GM21528 (cell line): ENCODE data around the gene ZNF606.

ENCODE experiments used
- ATAC-seq: cut with Tn5 transposase; IDR thresholded peaks from one replicate; pipeline ENCODE4 v1.9.1; 2021; ENCODE audit warnings: mild to moderate bottlenecking, moderate library complexity; ENCODE audit not compliant: unreplicated experiment, low FRiP score

ZNF606 gene

GRCh38 chr19:58002384-58003173 lies at the start of gene ZNF606:
Gene ZNF606 (minus strand): TSS chr19:58002820. CDS start chr19:58001319, 1,501 bp downstream.
- peak; percentile 92 for ATAC-seq

DNA sequence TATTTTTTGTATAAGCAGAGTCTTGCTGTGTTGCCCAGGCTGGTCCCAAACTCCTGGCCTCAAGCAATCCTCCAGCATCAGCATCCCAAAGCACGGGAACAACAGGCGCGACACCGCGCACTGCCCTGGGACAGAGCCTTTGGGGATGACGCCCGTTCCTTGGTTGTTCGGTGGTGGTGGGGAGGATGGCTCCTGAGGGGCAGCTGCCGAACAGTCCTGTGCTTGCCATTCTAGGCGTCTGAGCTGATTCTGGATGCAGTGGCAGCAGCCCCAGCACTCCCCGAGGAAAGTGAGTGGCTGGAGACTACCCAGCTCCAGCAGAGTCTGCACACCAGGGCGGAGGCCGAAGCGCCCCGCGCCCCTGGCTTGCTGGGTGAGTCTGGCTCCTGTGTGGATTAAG lies 49.6 kb upstream of the ZNF606 start:
- no peak for ATAC-seq

DNA sequence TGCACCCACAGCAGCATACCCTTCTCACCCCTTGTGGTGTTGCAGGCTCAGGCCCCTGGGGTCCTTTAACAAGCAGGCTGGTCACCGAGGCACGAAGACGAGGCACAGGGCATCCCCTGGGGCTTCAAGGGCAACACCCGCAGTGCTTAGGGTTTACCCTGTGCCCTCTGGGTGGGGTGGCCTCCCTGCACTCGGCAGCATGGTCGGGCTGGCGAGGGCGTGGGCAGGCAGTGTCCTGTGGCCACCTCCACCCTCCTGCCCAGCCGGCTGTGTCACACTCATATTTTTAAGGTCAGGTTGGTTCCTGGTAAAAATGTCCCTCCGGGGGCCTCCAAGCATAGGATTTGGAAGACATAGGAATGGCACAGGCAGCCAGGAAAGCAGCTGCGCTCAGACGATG lies 45.1 kb upstream of the ZNF606 start:
- no peak for ATAC-seq

DNA sequence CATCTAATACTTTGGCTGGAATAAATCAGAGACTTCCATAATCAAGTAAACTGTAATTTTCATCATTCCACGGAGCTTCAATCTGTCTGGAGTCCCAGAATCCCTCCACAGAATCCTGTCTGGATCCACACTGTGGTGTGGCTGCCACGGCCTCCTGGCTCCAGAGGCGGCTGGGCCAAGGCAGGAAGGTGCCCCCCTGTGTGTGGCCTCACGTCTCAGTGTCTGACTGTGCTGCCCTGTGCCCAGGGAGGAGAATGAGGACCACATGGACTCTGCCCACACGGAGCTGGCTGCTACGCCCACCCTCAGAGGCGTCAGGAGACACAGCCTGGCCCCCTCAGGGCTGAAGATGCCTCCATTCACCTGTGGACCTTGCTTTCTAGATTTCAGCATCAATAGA lies 44.2 kb upstream of the ZNF606 start:
- no peak for ATAC-seq

GRCh38 chr19:58045411-58046050 lies 42.9 kb upstream of the ZNF606 start:
- ATAC-seq: no peak

DNA sequence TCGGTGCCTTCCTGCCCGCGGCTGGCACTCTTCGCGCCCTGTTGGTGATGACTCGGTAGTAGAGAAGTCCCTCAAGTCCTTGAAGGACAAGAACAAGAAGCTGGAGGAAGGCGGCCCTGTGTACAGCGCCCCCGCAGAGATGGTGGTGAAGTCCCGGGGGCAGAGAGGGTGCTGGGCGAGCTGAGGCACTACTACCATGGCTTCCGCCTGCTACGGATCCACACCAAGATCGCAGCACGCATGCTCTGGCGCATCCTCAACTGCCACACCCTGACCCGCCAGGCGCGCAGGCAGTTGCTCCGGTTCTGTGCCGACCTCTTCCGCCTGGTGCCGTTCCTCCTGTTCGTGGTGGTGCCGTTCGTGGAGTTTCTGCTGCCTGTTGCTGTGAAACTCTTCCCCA lies 42.3 kb upstream of the ZNF606 start:
- ATAC-seq: no peak

DNA sequence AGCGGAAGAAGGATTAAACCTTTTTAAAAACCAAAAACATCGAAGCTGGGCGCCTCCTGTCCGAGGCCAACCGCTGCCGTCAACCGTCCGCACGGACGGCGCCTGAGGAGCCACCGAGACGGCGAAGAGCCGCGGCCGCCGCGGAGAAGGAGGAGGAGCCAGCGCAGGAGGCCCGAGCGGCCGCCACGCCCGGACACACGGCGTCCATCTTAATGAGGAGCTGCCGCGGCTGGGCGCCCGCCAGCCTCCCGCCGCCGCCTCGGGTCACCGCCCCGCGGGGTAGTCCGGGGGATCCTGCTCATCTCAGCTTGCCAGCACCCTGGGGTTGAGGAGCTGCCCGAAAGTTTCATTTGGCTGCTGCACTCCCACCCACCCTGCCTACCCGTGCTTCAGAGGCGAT lies 41.8 kb upstream of the ZNF606 start:
- no peak for ATAC-seq

DNA sequence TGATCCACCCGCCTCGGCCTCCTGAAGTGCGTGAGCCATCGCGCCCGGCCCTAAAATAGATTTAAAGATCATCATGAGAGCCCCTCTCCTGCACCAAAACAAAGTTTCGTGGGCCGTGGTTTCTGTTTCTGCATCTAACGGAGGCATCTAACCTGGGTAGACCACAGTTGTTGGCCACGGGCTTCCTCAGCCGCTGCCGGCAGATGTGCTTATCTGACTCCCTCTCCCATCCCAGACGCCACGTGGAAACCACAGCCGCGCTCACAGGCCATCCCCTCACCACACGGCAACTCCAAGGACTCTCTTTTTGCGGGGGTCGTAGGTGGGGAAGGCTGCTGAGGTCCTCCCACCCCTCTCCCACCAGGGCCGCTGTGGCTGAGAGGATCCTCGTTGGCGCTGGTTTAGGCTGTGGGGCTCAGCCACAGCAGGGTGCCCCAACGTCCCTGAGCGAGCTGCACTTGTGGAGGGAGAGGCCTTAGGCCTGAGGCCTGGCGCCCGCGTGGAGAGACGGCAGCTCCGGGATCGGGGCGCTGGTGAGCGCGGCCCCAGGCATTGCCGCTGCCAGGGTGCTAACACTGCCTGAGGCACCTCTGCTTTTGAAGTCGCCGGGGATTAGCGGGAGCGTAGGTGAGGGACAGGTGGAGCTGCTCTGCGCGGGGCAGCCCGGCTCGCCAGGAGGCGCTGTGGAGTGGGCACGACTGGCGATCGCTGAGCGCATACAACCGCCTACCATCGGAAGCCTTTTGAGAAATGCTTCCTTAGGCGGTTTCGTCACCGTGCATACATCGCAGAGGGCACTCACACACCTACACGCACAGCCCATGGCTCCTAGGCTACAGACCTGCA lies 40.1 kb upstream of the ZNF606 start:
- ATAC-seq: no peak

DNA sequence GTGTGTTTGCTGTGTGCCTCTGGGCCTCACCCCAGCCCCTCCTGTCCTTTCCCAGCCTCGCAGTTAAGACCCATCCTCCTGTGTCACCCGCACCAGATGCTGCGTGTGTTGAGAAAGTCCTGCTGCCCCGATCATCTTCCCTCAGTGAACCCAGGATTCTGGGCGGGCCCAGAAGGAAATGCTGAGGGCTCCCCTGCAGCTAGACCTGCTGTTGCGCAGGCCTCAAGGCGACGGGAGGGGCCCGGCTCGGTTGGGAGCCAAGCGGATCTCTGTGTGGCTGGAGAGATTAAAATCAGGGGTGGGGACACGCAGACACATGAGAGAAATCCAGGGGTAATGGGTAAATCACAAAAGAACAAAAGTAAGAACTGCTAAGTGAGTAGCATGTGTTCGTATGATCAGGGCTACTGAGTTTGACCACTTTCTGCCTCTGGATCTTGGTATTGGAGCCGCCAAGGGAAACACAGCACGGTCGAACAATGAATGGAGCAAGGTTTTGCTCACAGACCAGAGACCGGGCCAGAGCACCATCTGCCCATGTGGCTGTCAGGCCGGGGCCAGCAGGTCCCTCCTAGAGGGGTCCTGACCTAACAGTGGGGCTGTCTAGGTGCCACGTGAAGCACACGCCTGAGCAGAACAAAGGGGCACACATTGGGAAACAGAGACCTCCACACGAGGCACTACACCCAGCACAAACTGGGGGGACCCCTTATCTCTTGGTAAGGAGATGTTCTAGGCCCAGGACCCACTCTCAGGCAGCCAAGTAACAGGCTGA lies 38.3 kb upstream of the ZNF606 start:
- no peak for ATAC-seq

- no peak for ATAC-seq
These were observed 36.1 kb upstream of the ZNF606 start for GRCh38 chr19:58038688-58039204.

DNA sequence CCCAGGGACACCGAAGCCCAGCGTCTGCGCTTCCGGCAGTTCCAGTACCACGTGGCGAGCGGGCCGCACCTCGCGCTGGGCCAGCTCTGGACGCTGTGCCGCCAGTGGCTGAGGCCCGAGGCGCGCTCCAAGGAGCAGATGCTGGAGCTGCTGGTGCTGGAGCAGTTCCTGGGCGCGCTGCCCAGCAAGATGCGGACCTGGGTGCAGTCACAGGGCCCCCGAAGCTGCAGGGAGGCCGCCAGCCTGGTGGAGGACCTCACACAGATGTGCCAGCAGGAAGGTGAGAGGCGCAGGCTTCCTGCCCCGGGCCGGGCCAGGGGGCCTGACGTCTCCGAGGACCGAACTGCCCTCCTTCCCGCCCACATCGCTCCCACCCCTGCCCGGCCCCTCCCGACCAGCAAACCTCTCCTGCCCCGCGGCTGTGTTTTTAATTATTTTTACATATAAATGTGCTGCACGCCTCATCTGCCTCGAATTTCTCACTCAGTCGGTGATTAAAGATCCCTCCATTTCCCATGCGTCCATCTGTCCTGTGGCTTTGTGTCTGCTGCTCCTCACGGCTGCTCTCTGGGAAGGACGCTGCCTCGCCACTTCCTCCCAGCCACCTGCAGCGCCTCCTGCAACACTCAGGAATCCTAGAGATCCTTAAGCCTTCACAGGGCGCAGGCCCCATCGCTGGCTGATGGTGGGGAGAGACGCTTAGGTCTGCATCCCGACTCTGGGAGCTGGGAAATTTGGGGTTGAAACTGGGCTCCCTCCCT lies 35.5 kb upstream of the ZNF606 start:
- ATAC-seq: no peak

- ATAC-seq: no peak
These were observed 33.2 kb upstream of the ZNF606 start for GRCh38 chr19:58035863-58036262.

- no peak for ATAC-seq
These were observed 31.8 kb upstream of the ZNF606 start for GRCh38 chr19:58034477-58034793.

DNA sequence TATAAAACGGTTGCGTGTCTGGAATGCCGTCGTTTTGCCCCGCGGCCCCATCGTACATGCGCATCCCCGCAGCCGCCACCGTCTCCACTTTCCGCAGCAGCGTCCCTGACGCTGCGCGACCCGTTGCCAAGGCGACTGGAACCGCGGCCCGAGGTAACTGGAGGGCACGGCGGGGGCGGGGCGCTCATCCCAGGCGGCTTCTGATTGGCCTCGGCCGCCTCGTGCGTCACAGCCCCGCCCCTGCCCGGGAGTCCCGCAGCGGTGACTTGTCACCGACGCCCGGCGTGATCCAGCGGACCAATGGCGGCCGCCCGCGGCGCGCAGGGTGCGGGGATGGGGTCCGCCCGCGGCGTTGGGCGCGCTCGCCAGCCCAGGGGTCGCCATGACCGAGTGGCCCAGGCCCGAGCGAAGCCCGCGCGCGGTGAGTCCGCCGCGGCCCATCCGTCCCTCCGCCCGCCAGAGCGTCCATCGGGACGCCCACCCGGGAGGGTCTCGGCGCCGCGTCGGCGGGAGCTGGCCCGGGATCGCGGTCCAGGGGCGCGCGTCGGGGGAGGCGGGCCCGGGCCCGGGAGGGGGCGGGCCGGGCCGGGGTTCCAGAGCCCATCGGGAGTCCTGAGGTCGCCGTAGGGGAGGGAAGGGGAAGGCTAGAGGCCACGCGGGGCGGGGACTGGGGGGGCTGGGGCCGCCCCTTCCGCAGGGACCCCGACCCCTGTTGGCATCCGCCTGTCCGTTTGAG lies 31.3 kb upstream of the ZNF606 start, which contains the start of gene ZSCAN1:
Gene ZSCAN1, plus strand, starts transcription at position 285 of the 736 bp plus-strand sequence. CDS start 3,812 bp downstream, outside the sequence.
- no peak for ATAC-seq

DNA sequence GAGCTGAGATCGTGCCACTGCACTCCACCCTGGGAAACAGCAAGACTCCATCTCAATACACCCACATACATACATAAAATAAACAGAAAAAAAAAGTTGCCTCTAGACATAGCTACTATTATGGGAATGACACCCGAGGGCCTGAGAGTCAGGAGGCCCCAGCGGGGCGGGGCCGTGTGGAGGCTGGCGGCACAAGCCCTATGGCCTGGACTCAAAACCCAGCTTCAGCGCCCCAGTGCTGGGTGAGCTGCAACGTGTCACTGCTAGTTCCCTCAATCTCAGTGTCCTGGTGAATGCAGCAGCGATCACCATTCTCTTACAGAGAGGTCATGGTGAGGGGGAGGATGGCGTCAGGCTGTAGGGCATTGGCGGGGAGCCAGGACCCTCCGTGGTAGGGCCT lies 22.0 kb upstream of the ZNF606 start:
- ATAC-seq: no peak

- ATAC-seq: no peak
These were observed 19.7 kb upstream of the ZNF606 start for GRCh38 chr19:58022283-58022660.

DNA sequence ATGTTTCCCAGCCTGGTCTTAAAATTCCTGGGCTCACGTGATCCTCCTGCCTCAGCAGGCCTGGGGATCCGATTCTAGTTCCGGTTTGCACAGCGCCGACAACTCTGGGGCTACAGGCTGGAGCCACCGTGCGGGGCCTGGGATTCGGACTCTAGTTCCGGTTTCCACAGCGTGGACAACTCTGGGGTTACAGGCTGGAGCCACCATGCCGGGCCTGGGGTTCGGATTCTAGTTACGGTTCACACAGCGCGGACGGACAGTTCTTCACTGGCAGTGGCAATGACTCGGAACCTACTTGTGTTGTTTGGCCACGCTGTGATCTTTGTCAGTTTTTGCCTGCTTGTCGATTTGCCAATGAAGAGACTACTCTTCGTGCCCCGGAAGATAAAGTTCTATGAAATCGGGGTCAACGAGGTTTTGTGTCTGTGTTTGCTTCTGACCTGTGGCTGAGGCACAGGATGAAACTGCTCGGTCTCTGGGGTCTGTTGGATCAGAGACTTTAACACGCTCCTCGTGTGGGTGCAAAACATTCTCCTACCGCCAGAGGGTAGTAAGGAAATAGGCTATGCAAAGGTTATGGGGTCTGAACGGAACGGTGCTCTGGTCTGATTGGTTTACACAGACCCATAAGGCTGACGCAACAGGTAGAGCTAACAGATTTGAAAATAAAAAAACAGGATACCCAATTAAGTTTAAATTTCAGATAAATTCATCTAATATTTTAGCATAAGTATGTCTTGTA lies 19.1 kb upstream of the ZNF606 start:
- ATAC-seq: no peak

- no peak for ATAC-seq
These were observed 17.5 kb upstream of the ZNF606 start for GRCh38 chr19:58020129-58020528.
